ENCODE measurements around the gene EDN1.

The EDN1 gene

GRCh38 chr6:12262236-12263061 is 27.7 kb upstream of the EDN1 start:
- Histone ChIP-seq H3K4me3 (ENCODE audit: control insufficient read depth in 1 of 7, extremely low read depth in 1 of 7, insufficient read depth in 4 of 7, low read depth in 2 of 7, low read length in 6 of 7) (no peak overlapping the region), H3K27ac (ENCODE audit: insufficient read depth in 1 of 2, low read depth in 1 of 2, low read length in 2 of 2, poor library complexity in 1 of 2, severe bottlenecking in 2 of 2) (no peak overlapping the region), H3K4me1 (ENCODE audit: control extremely low read depth in 1 of 4, control insufficient read depth in 4 of 4, insufficient read depth in 4 of 4, low read length in 3 of 4) (peaks cover 6 to 15% (median 7%) of the 10 kb centered on the region in 4 experiments), H3K36me3 (ENCODE audit: control insufficient read depth in 4 of 4, insufficient read depth in 4 of 4, low read length in 3 of 4) (no peaks in the 10 kb centered on the region), H3K27me3 (replicated peaks in 2 of 5; ENCODE audit: control insufficient read depth in 4 of 5, insufficient read depth in 5 of 5, low read length in 4 of 5) (no peaks in the 10 kb centered on the region), H3K9me3 (ENCODE audit: control extremely low read depth in 1 of 5, control insufficient read depth in 4 of 5, insufficient read depth in 2 of 5, low read depth in 1 of 5, low read length in 4 of 5) (no peaks in the 10 kb centered on the region)
- ChIA-PET POLR2A (no interaction called here), CTCF (no interaction called here)
- DNase-seq = no peak
- WGBS (ENCODE audit: insufficient coverage) = 100% methylated on average over 8 of the region's 13 CpGs

DNA sequence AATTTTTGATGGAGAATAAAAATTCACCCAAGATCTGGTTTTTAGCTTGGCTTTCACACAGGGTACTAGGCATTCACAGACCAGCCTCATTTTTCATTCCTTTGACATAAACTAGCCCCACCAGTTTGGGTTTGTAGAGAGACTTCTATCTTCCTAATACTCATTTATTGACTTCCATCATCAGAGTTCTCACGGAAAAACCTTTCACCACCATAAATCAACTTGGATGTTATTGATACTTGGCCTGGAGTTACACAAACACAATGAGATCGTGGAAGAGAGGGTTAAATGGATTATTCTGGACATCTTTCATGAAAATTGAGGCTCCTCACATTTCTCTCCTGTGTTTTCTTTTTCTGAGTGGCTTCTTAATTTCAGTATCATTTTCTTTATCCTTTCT is 26.8 kb upstream of the EDN1 start:
- H3K36me3 ChIP-seq (ENCODE audit: control insufficient read depth in 4 of 4, insufficient read depth in 4 of 4, low read length in 3 of 4) = no peaks in the 10 kb centered on the region
- WGBS (ENCODE audit: insufficient coverage) = no CpG with 5 or more reads among the region's 2 CpGs
- H3K27me3 ChIP-seq (replicated peaks in 2 of 5; ENCODE audit: control insufficient read depth in 4 of 5, insufficient read depth in 5 of 5, low read length in 4 of 5) = no peaks in the 10 kb centered on the region
- POLR2A ChIA-PET = no interaction called here
- CTCF ChIA-PET = no interaction called here
- no peak overlapping the region for H3K4me3 ChIP-seq (ENCODE audit: control insufficient read depth in 1 of 7, extremely low read depth in 1 of 7, insufficient read depth in 4 of 7, low read depth in 2 of 7, low read length in 6 of 7)
- no peak for DNase-seq
- peaks cover 6 to 15% (median 7%) of the 10 kb centered on the region in 4 experiments for H3K4me1 ChIP-seq (ENCODE audit: control extremely low read depth in 1 of 4, control insufficient read depth in 4 of 4, insufficient read depth in 4 of 4, low read length in 3 of 4)
- no peaks in the 10 kb centered on the region for H3K9me3 ChIP-seq (ENCODE audit: control extremely low read depth in 1 of 5, control insufficient read depth in 4 of 5, insufficient read depth in 2 of 5, low read depth in 1 of 5, low read length in 4 of 5)
- no peak overlapping the region for H3K27ac ChIP-seq (ENCODE audit: insufficient read depth in 1 of 2, low read depth in 1 of 2, low read length in 2 of 2, poor library complexity in 1 of 2, severe bottlenecking in 2 of 2)

DNA sequence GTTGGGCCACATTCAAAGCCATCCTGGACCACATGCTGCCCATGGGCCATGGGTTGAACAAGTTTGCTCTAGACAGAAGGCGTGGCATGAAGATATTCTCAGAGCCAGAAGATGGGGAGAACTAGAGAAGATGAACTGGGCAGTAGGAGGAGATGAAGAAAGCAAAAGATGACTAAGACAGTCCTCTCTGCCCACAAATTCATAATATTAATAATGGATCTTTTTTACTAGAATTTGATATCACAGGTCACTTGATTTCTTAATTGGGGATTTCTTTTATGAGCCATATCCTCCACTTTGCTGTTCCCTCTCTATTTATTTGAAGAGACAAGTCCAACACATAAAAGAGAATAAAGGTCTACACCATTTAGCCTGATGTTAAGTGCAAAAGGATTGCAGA is 25.5 kb upstream of the EDN1 start:
- H3K27me3 ChIP-seq (replicated peaks in 2 of 5; ENCODE audit: control insufficient read depth in 4 of 5, insufficient read depth in 5 of 5, low read length in 4 of 5) = no peaks in the 10 kb centered on the region

GRCh38 chr6:12265296-12265695 is 24.9 kb upstream of the EDN1 start:
- CTCF ChIA-PET = no interaction called here
- H3K27ac ChIP-seq (ENCODE audit: insufficient read depth in 1 of 2, low read depth in 1 of 2, low read length in 2 of 2, poor library complexity in 1 of 2, severe bottlenecking in 2 of 2) = no peak overlapping the region
- POLR2A ChIA-PET = no interaction called here
- no peak for DNase-seq
- no peak overlapping the region for H3K4me3 ChIP-seq (ENCODE audit: control insufficient read depth in 1 of 7, extremely low read depth in 1 of 7, insufficient read depth in 4 of 7, low read depth in 2 of 7, low read length in 6 of 7)
- no CpG with 5 or more reads among the region's 1 CpG for WGBS (ENCODE audit: insufficient coverage)
- H3K27me3 ChIP-seq (replicated peaks in 2 of 5; ENCODE audit: control insufficient read depth in 4 of 5, insufficient read depth in 5 of 5, low read length in 4 of 5) = no peaks in the 10 kb centered on the region
- H3K4me1 ChIP-seq (ENCODE audit: control extremely low read depth in 1 of 4, control insufficient read depth in 4 of 4, insufficient read depth in 4 of 4, low read length in 3 of 4) = peaks cover 6 to 15% (median 8%) of the 10 kb centered on the region in 4 experiments
- no peaks in the 10 kb centered on the region for H3K9me3 ChIP-seq (ENCODE audit: control extremely low read depth in 1 of 5, control insufficient read depth in 4 of 5, insufficient read depth in 2 of 5, low read depth in 1 of 5, low read length in 4 of 5)
- no peaks in the 10 kb centered on the region for H3K36me3 ChIP-seq (ENCODE audit: control insufficient read depth in 4 of 4, insufficient read depth in 4 of 4, low read length in 3 of 4)

More for the DNA sequence above, 25.5 kb upstream of the EDN1 start:
- ChIA-PET CTCF (no interaction called here), POLR2A (no interaction called here)
- H3K27ac ChIP-seq (ENCODE audit: insufficient read depth in 1 of 2, low read depth in 1 of 2, low read length in 2 of 2, poor library complexity in 1 of 2, severe bottlenecking in 2 of 2) = no peak overlapping the region
- H3K4me3 ChIP-seq (ENCODE audit: control insufficient read depth in 1 of 7, extremely low read depth in 1 of 7, insufficient read depth in 4 of 7, low read depth in 2 of 7, low read length in 6 of 7) = no peak overlapping the region
- no peaks in the 10 kb centered on the region for H3K36me3 ChIP-seq (ENCODE audit: control insufficient read depth in 4 of 4, insufficient read depth in 4 of 4, low read length in 3 of 4)
- H3K9me3 ChIP-seq (ENCODE audit: control extremely low read depth in 1 of 5, control insufficient read depth in 4 of 5, insufficient read depth in 2 of 5, low read depth in 1 of 5, low read length in 4 of 5) = no peaks in the 10 kb centered on the region
- H3K4me1 ChIP-seq (ENCODE audit: control extremely low read depth in 1 of 4, control insufficient read depth in 4 of 4, insufficient read depth in 4 of 4, low read length in 3 of 4) = peaks cover 6 to 15% (median 8%) of the 10 kb centered on the region in 4 experiments
- WGBS (ENCODE audit: insufficient coverage) = no CpG with 5 or more reads among the region's 1 CpG
- DNase-seq = no peak

DNA sequence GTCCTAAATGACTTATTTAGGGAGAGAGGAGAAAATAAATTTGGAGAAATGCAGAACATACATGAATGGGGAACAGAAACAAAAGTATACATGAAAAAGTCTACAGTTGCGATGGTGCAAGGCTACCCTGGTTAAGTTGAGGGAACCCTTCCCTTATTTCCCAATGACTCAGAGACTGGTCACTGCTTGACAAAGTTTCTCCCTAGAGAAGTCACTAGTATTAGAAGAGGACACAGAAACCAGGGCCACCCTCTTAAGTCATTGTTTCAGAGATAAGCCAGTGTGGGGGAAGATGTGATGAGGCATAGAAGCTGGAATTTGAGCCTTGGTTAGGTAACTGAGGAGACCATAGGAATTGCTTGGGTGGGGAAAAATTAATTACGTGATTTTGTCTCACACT is 24.4 kb upstream of the EDN1 start:
- ChIA-PET CTCF (no interaction called here), POLR2A (no interaction called here)
- 88% methylated on average over 1 of the region's 2 CpGs for WGBS (ENCODE audit: insufficient coverage)
- no peaks in the 10 kb centered on the region for H3K36me3 ChIP-seq (ENCODE audit: control insufficient read depth in 4 of 4, insufficient read depth in 4 of 4, low read length in 3 of 4)
- H3K27me3 ChIP-seq (replicated peaks in 2 of 5; ENCODE audit: control insufficient read depth in 4 of 5, insufficient read depth in 5 of 5, low read length in 4 of 5) = no peaks in the 10 kb centered on the region
- H3K27ac ChIP-seq (ENCODE audit: insufficient read depth in 1 of 2, low read depth in 1 of 2, low read length in 2 of 2, poor library complexity in 1 of 2, severe bottlenecking in 2 of 2) = no peak overlapping the region
- no peak overlapping the region for H3K4me3 ChIP-seq (ENCODE audit: control insufficient read depth in 1 of 7, extremely low read depth in 1 of 7, insufficient read depth in 4 of 7, low read depth in 2 of 7, low read length in 6 of 7)
- peaks cover 0 to 3% (median 0%) of the 10 kb centered on the region in 5 experiments for H3K9me3 ChIP-seq (ENCODE audit: control extremely low read depth in 1 of 5, control insufficient read depth in 4 of 5, insufficient read depth in 2 of 5, low read depth in 1 of 5, low read length in 4 of 5)
- peaks cover 6 to 15% (median 8%) of the 10 kb centered on the region in 4 experiments for H3K4me1 ChIP-seq (ENCODE audit: control extremely low read depth in 1 of 4, control insufficient read depth in 4 of 4, insufficient read depth in 4 of 4, low read length in 3 of 4)
- peak in 2 of 3 donors; percentile 34 to 37 for DNase-seq

- Histone ChIP-seq H3K4me3 (ENCODE audit: control insufficient read depth in 1 of 7, extremely low read depth in 1 of 7, insufficient read depth in 4 of 7, low read depth in 2 of 7, low read length in 6 of 7) (no peak overlapping the region), H3K27ac (ENCODE audit: insufficient read depth in 1 of 2, low read depth in 1 of 2, low read length in 2 of 2, poor library complexity in 1 of 2, severe bottlenecking in 2 of 2) (no peak overlapping the region), H3K36me3 (ENCODE audit: control insufficient read depth in 4 of 4, insufficient read depth in 4 of 4, low read length in 3 of 4) (no peaks in the 10 kb centered on the region), H3K4me1 (ENCODE audit: control extremely low read depth in 1 of 4, control insufficient read depth in 4 of 4, insufficient read depth in 4 of 4, low read length in 3 of 4) (peaks cover 6 to 15% (median 8%) of the 10 kb centered on the region in 4 experiments), H3K27me3 (replicated peaks in 2 of 5; ENCODE audit: control insufficient read depth in 4 of 5, insufficient read depth in 5 of 5, low read length in 4 of 5) (no peaks in the 10 kb centered on the region), H3K9me3 (ENCODE audit: control extremely low read depth in 1 of 5, control insufficient read depth in 4 of 5, insufficient read depth in 2 of 5, low read depth in 1 of 5, low read length in 4 of 5) (peaks cover 0 to 4% (median 0%) of the 10 kb centered on the region in 5 experiments)
- WGBS (ENCODE audit: insufficient coverage) = 22% methylated on average over 2 of the region's 2 CpGs
- ChIA-PET CTCF (no interaction called here), POLR2A (no interaction called here)
- DNase-seq = peak; percentile 34 to 87 (median 81)
Measured at GRCh38 chr6:12266571-12266970, 23.6 kb upstream of the EDN1 start.

DNA sequence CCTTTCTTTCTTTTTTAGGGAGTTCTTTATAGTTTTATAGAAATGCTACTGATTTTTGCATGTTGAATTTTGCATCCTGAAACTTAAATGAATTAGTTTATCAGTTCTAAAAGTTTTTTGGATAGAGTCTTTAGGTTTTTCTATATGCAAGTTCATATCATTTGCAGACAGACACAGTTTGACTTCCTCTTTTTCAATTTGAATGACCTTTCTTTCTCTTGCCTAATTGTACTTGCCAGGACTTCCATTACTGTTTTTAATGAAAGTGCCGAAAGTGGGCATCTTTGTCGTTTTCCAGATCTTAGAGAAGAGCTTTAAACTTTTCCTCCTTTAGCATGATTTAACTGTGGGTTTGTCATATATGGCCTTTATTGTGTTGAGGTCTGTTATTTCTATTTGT is 21.1 kb upstream of the EDN1 start:
- CTCF ChIA-PET = no interaction called here
- Histone ChIP-seq H3K27ac (ENCODE audit: insufficient read depth in 1 of 2, low read depth in 1 of 2, low read length in 2 of 2, poor library complexity in 1 of 2, severe bottlenecking in 2 of 2) (no peak overlapping the region), H3K4me1 (ENCODE audit: control extremely low read depth in 1 of 4, control insufficient read depth in 4 of 4, insufficient read depth in 4 of 4, low read length in 3 of 4) (peaks cover 6 to 15% (median 8%) of the 10 kb centered on the region in 4 experiments), H3K4me3 (ENCODE audit: control insufficient read depth in 1 of 7, extremely low read depth in 1 of 7, insufficient read depth in 4 of 7, low read depth in 2 of 7, low read length in 6 of 7) (no peak overlapping the region), H3K9me3 (ENCODE audit: control extremely low read depth in 1 of 5, control insufficient read depth in 4 of 5, insufficient read depth in 2 of 5, low read depth in 1 of 5, low read length in 4 of 5) (peaks cover 0 to 18% (median 3%) of the 10 kb centered on the region in 5 experiments), H3K36me3 (ENCODE audit: control insufficient read depth in 4 of 4, insufficient read depth in 4 of 4, low read length in 3 of 4) (no peaks in the 10 kb centered on the region), H3K27me3 (replicated peaks in 2 of 5; ENCODE audit: control insufficient read depth in 4 of 5, insufficient read depth in 5 of 5, low read length in 4 of 5) (no peaks in the 10 kb centered on the region)
- DNase-seq = peak in 2 of 3 donors; percentile 60 to 78
- WGBS (ENCODE audit: insufficient coverage) = 0% methylated on average over 1 of the region's 2 CpGs
- POLR2A ChIA-PET = no interaction called here

All from common myeloid progenitor, CD34-positive (primary cell).